ENCODE results near the gene POLG2.
A peak's percentile ranks its signal among the peaks of the same experiment; 100 is the strongest.

Gene POLG2

DNA sequence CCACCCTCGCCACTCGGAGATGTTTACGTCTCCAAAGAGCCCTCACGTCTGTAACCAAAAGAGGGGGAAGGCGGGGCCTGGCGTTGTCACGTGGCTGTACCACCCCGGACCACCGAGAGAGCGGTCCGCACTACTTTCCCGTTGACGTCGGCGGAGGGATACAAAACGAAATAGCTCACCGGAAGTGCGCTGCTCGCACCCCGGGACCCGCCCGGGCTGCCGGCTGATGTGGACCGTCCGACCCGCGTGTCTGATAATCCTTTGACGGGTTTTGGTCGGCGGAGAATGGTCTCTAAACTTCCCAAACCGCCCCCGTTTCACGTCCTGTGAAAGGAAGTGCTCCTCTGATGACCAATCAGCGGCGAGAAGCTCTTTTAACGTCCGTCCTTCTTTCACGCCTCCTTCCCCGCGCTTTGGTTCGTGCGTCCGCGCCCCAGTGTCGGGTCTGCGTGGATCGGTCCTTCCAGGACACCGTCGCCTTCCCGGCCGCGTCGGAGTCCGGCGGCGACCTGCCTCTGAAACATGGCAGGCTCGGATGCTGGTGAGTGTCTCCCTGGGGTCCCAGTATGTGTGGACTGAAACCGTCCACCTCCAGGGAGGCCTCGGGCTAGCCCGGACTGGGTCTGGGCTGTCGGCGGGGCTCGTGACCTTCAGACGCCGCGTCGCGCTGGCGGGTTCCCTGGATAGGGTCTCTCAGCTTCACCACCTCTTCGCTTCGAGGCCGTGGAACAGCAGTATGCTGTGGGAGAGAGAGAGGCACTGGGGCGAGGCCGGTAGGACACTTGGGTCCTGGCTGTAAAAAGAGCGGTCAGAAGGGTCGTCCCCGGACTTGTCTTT, 9.9 kb upstream of the POLG2 start, which contains the start of gene CEP95:
Gene CEP95 (plus strand): TSS at position 402 of the 837 bp plus-strand sequence. CDS start 121 bp downstream, at position 523.
- FAIRE-seq (no peak), DNase-seq (ENCODE audit: insufficient read length, low spot score) (peak; percentile 45)
- TF ChIP-seq, protein P1, sequence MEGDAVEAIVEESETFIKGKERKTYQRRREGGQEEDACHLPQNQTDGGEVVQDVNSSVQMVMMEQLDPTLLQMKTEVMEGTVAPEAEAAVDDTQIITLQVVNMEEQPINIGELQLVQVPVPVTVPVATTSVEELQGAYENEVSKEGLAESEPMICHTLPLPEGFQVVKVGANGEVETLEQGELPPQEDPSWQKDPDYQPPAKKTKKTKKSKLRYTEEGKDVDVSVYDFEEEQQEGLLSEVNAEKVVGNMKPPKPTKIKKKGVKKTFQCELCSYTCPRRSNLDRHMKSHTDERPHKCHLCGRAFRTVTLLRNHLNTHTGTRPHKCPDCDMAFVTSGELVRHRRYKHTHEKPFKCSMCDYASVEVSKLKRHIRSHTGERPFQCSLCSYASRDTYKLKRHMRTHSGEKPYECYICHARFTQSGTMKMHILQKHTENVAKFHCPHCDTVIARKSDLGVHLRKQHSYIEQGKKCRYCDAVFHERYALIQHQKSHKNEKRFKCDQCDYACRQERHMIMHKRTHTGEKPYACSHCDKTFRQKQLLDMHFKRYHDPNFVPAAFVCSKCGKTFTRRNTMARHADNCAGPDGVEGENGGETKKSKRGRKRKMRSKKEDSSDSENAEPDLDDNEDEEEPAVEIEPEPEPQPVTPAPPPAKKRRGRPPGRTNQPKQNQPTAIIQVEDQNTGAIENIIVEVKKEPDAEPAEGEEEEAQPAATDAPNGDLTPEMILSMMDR (IDR thresholded peaks at IDR 0.05; ENCODE audit: insufficient read depth, missing control alignments): no peak

DNA sequence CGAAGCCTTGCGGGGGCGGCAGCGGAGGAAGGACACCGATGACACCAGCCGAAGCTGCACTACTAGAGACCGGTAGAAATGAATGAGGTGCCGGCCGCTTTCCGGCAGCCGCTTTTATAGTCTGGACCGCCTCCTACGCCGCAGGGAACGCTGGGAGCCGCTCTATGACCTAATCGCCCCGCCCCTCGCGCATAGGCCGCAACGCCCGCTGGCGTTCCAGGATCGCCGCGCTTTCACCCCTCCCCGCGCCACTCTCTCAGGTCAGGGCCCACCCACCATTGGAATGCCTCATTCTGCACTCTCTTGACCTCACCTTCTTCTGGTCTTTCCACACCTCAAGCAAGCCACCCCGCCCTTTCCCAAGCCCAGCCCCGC, 9.3 kb upstream of the POLG2 start, which contains the start of gene DDX5:
Gene DDX5 (minus strand): TSS at position 89 of the 375 bp plus-strand sequence. CDS start 170 bp downstream, outside the sequence.
- DNase-seq (ENCODE audit: insufficient read length, low spot score) (peak; percentile 57), FAIRE-seq (no peak)
- TF ChIP-seq, protein P1 (IDR thresholded peaks at IDR 0.05; ENCODE audit: insufficient read depth, missing control alignments): no peak

DNA sequence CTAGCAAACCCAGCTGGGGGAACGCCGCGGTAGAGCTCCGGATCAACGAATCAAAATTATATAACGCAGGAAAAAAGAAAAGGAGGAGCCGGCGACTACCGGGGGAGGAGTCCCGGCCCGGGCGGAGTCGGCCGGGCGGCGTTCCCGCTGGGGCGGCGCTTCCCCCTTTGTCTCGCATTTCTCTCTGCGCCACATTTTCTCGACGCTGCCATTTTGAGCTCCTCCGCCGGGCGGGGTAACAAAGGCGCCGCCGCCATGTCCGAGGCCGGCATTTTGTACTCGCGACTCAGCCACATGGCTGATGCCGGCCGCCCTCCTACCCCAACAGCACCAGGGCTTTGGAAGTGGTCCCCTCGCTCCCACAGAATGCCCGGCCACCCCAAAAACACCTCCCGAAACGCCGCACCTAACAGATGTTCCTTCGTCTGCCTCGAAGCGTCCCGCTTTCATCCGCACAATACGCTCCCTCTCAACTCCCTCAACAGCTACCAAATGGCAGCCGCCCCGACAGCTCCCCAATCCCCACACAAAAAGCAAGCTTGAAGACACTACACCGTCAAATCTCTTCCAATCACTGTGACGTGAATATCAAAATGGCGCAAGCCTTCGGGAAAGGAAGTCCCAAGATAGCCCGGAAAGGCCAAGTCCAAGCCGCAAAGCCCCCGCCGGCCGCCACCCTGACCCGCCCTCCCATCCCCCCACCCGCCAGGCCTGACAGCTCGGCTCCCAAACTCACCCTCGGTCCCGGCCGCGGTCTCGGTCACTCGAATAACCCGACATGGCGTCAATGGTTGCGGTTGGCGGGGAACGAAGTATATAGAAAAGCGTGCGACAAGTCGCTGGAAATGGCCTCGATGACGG, 8.7 kb upstream of the POLG2 start:
- TF ChIP-seq, protein P1 (IDR thresholded peaks at IDR 0.05; ENCODE audit: insufficient read depth, missing control alignments): no peak
- FAIRE-seq (no peak), DNase-seq (ENCODE audit: insufficient read length, low spot score) (peak; percentile 22)

DNA sequence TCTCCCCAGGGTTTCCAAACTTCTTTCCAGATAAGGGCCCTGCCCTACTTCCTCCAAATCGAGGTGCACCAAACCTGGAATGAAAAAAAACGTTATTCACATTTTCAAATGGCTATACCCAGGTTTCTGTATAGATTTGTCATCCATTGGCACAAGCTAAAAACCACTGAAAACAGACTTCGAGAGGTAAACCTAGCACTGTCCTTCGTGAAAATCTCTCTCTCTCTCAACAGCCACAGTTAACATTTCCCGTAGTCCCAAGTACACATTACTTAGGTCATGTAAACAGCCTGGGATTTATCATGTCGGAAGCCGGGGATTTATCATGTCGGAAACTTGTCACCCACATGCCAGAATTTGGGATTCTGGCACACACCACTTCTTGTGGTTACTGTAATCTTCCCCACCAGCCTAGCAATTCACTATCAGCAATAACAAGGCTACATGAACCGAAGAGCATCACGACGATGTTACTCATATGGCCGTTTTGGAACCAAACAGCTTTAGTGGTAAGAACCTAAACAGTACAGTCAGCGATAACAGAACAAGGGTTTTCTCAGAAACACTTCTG, 8.0 kb upstream of the POLG2 start:
- TF ChIP-seq, protein P1 (IDR thresholded peaks at IDR 0.05; ENCODE audit: insufficient read depth, missing control alignments): no peak
- DNase-seq (ENCODE audit: insufficient read length, low spot score) (no peak), FAIRE-seq (no peak)

DNA sequence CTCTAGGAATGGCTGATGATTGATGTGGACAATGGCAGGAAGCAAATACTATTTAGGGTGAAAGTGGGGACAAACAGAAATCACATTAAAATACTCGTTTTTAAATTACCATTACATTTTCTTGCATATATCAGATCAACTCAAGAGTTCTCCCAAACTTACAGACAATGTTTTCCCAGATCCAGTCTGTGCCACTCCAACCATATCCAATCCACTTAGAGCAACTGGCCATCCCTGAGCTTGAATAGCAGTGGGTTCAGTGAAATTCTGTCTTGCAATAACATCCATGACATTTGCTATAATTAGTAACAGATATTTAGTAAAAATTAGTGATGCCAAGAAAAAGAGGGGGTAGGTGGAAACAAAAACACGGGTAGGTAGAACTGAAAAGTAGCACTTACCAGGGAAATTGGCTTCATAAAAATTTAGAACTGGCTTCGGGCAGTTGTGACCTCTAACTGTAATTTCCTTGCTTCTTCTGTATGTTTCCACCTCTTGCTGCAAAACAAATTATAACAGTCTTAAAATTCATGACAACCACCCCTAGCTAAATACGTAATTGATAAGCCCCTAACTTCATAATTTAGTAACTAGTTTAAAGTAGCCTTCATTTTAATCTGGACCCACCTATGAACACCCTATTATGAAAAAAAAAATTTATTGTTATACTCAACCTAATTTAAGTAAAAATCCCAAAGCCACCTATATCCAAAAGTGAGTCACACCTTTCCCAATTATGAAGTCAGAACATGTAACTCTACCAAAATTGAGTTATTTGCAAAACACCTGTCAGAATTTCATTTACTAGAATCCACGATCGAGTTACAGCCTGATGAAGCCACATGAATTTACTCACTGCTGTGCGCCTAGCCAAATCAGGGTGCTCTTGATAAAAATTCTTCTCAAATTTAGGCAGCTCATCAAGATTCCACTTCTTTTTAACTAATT, 7.2 kb upstream of the POLG2 start:
- DNase-seq (ENCODE audit: insufficient read length, low spot score) (no peak), FAIRE-seq (no peak)
- TF ChIP-seq, protein P1 (IDR thresholded peaks at IDR 0.05; ENCODE audit: insufficient read depth, missing control alignments): no peak

DNA sequence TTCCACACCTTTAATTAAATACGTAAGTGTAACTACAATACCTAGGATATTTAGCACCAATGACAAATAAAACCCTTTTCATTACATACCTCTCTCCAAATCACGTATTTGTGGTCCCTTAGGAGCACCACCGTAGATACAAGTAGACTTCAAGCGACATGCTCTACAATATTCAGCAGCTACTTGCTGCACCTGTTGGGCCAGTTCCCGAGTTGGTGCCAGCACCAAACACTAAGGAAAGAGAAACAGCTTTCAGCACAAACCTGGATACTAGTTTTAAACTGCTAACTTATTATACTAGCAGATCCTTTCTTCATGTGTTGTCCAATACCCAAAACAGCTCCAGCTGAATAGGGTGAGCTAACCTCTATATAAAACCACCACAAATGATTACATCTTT, 6.5 kb upstream of the POLG2 start:
- FAIRE-seq (no peak), DNase-seq (ENCODE audit: insufficient read length, low spot score) (no peak)
- TF ChIP-seq, protein P1 (IDR thresholded peaks at IDR 0.05; ENCODE audit: insufficient read depth, missing control alignments): no peak
